Measurements from ENCODE around the gene GNG13.

The GNG13 gene

GRCh38 chr16:793414-793813 is 7.1 kb downstream of the GNG13 start:
- no peak for DNase-seq

- no peak for DNase-seq
Observed at GRCh38 chr16:792221-792995, 8.1 kb downstream of the GNG13 start.

GRCh38 chr16:791131-791530 is 9.4 kb downstream of the GNG13 start:
- DNase-seq = no peak

GRCh38 chr16:790086-790485 is 10.4 kb downstream of the GNG13 start:
- DNase-seq = no peak

GRCh38 chr16:789191-789850 is 11.2 kb downstream of the GNG13 start:
- DNase-seq = no peak

GRCh38 chr16:788399-789126 is 12.0 kb downstream of the GNG13 start, which contains the start of gene CHTF18:
CHTF18 (plus strand) TSS chr16:788620; CDS start chr16:788685, 65 bp downstream.
- DNase-seq = peak; percentile 91

GRCh38 chr16:787978-788398 is 12.5 kb downstream of the GNG13 start, which contains the start of gene RPUSD1:
RPUSD1 (minus strand) TSS chr16:788381; CDS start chr16:787737, 644 bp downstream.
- DNase-seq = no peak

GRCh38 chr16:787321-787966 is 13.1 kb downstream of the GNG13 start:
- DNase-seq = no peak

GRCh38 chr16:785563-786535 is 14.7 kb downstream of the GNG13 start:
- DNase-seq = peak; percentile 57

GRCh38 chr16:784431-784830 is 16.1 kb downstream of the GNG13 start:
- no peak for DNase-seq

GRCh38 chr16:783404-784161 is 17.0 kb downstream of the GNG13 start:
- DNase-seq = no peak

- DNase-seq = no peak
Observed at GRCh38 chr16:782766-783403, 17.6 kb downstream of the GNG13 start.

GRCh38 chr16:782258-782657 is 18.3 kb downstream of the GNG13 start:
- no peak for DNase-seq

GRCh38 chr16:781346-782010 is 19.1 kb downstream of the GNG13 start:
- DNase-seq = no peak

- no peak for DNase-seq
Observed at GRCh38 chr16:780296-780695, 20.2 kb downstream of the GNG13 start.

- no peak for DNase-seq
Observed at GRCh38 chr16:779561-779960, 21.0 kb downstream of the GNG13 start.

- DNase-seq = no peak
Observed at GRCh38 chr16:778909-779527, 21.5 kb downstream of the GNG13 start.

- no peak for DNase-seq
Observed at GRCh38 chr16:778447-778846, 22.1 kb downstream of the GNG13 start.

- DNase-seq = no peak
Observed at GRCh38 chr16:777826-778225, 22.7 kb downstream of the GNG13 start.

Data from activated CD4-positive, alpha-beta T cell treated with anti-CD3 and anti-CD28 coated beads for 1 hour (primary cell).